A549 (cell line): ENCODE results near the gene UBE2G2.

Source experiments
- EP300 ChIP-seq, 2 experiments: fragments of >200 bp; sonication (Bioruptor Twin); formaldehyde crosslinking; IDR thresholded peaks; 2 replicates in 1 of 2; 3 replicates in 1 of 2; pipeline ENCODE4 v1.6.1; 2016 to 2017
- HOXB13 ChIP-seq: fragments of 250-450 bp; sonication (Bioruptor Pico); IDR thresholded peaks from 2 replicates; pipeline ENCODE4 v1.5.0; 2020; ENCODE audit warnings: low read depth, mild to moderate bottlenecking, moderate library complexity
- JUNB ChIP-seq: fragments of >200 bp; sonication (Bioruptor Twin); formaldehyde crosslinking; IDR thresholded peaks from 2 replicates; pipeline ENCODE4 v1.6.1; 2016
- POLR2AphosphoS2 ChIP-seq: conservative IDR thresholded peaks from 2 replicates; pipeline ENCODE4 v1.6.1; 2012; ENCODE audit warnings: low read length, improper control_type of control experiment, inconsistent platforms
- RARB ChIP-seq: fragments of 250-450 bp; sonication (Bioruptor Pico); IDR thresholded peaks from 2 replicates; pipeline ENCODE4 v1.8.0; 2021; ENCODE audit warnings: mild to moderate bottlenecking, moderate library complexity
- RFX5 ChIP-seq: fragments of 450-650 bp; IDR thresholded peaks from 2 replicates; pipeline ENCODE4 v1.7.1; 2014; ENCODE audit warnings: antibody characterized with exemption, mild to moderate bottlenecking, moderate library complexity
- RNF2 ChIP-seq: fragments of 200-600 bp; sonication (generic); IDR thresholded peaks from 2 replicates; pipeline ENCODE4 v1.6.1; 2016; ENCODE audit warnings: low read depth, mild to moderate bottlenecking, antibody characterized with exemption, moderate library complexity, borderline replicate concordance
- TF ChIP-seq, protein P1 (sequence below): fragments of >200 bp; sonication (Bioruptor Twin); formaldehyde crosslinking; IDR thresholded peaks from 3 replicates; pipeline ENCODE4 v1.5.1; 2016
- TF ChIP-seq, protein P2 (sequence below): IDR thresholded peaks from 2 replicates; pipeline ENCODE4 v1.6.1; 2012

DNA sequence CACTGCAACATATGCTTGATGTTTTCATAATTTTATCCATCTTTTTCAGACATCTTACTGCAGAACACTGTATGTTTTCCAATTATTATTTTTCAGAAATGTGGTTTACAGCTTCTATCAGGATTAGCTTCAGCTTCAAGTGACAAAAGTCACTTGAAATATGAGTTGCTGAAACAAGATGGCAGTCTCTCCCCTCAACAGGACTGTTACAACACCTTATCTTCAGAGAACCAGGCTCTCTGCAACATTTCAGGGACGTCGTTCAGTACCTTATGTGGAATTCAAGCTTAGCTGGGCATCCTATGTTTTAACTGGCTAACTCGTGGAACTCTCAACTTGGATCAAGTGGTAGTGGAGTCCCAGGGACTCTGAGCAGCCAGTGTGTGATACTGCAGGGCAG is 2.0 kb upstream of the UBE2G2 start:
- no peak for TF ChIP-seq JUNB
- TF ChIP-seq, protein P1, sequence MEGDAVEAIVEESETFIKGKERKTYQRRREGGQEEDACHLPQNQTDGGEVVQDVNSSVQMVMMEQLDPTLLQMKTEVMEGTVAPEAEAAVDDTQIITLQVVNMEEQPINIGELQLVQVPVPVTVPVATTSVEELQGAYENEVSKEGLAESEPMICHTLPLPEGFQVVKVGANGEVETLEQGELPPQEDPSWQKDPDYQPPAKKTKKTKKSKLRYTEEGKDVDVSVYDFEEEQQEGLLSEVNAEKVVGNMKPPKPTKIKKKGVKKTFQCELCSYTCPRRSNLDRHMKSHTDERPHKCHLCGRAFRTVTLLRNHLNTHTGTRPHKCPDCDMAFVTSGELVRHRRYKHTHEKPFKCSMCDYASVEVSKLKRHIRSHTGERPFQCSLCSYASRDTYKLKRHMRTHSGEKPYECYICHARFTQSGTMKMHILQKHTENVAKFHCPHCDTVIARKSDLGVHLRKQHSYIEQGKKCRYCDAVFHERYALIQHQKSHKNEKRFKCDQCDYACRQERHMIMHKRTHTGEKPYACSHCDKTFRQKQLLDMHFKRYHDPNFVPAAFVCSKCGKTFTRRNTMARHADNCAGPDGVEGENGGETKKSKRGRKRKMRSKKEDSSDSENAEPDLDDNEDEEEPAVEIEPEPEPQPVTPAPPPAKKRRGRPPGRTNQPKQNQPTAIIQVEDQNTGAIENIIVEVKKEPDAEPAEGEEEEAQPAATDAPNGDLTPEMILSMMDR, result no peak
- TF ChIP-seq RFX5, result no peak
- TF ChIP-seq HOXB13, result no peak
- no peak for TF ChIP-seq RARB (CRISPR knock-in tag)
- no peak for TF ChIP-seq RNF2
- no peak for TF ChIP-seq EP300 (IDR thresholded peaks at IDR 0.05)
- TF ChIP-seq, protein P2, sequence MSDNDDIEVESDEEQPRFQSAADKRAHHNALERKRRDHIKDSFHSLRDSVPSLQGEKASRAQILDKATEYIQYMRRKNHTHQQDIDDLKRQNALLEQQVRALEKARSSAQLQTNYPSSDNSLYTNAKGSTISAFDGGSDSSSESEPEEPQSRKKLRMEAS, result no peak
- TF ChIP-seq POLR2AphosphoS2, result no peak
